GM18870 (cell line): ENCODE results near the gene ADTRP.
"Not testable (repeated sequence)": the region's sequence is repeated elsewhere in the genome, so short reads cannot be mapped to it uniquely, and the experiment has no call there.

Experiments used
- ATAC-seq: cut with Tn5 transposase; IDR thresholded peaks from one replicate; pipeline ENCODE4 v1.9.1; 2021; ENCODE audit warnings: moderate library complexity; ENCODE audit not compliant: unreplicated experiment

ADTRP gene

DNA sequence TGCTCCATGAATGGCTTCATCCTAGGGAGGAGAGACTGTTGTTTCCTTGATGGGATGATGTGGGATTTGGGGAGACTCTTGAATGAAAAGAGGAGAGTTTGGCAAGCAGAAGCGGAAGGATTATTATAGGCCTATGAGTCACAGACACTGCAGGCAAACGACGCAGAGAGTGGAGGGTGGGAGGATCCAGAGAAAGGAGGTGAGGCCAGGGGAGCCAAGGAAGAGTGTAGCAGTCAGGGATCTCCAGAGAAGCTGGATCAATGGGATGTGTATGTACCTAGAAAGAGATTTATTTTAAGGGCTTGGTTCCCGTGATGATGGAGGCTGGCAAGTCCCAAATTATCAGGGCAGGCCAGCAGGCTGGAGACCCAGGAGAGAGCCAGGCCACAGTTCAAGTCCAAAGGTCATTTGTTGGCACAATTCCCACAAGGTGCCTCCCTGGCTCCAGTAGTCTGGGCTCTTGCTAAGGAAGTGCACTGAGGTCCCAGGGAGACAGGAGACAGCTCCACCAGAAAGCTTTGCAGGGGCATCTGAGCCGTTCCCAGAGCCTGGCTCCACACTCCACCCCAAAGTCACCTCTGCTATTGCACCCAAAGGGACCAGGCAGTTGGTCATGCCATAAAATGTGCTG is 76.0 kb downstream of the ADTRP start:
- ATAC-seq, result no peak

GRCh38 chr6:11702089-11702488 is 76.5 kb downstream of the ADTRP start:
- no peak for ATAC-seq

GRCh38 chr6:11701573-11701972 is 77.0 kb downstream of the ADTRP start:
- no peak for ATAC-seq

DNA sequence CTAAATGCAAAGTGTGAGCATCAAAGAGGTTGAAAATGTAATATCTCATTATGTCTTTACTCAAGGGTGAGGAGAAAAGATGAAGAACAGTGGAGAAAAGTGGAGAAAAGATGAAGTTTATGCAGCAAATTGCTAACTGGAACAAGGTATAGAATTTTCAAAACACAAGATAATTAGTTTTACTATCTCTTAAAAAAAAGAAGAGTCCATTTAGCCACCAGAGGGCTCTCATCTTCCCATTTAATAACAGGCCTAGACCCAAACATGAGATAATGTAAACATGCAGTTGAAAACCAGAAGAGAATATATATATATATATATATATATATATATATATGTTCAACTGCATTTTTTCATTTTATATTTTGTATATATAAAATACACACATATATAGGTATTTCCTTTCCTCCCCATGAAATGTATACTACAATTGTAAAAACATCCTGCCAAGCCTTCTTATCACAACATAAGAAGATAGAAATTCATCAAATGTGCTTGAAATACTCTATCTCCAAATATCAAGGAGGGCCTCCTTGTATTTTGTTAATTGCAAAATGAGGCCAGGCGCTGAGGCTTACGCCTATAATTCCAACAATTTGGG is 78.4 kb downstream of the ADTRP start:
- ATAC-seq, result no peak

DNA sequence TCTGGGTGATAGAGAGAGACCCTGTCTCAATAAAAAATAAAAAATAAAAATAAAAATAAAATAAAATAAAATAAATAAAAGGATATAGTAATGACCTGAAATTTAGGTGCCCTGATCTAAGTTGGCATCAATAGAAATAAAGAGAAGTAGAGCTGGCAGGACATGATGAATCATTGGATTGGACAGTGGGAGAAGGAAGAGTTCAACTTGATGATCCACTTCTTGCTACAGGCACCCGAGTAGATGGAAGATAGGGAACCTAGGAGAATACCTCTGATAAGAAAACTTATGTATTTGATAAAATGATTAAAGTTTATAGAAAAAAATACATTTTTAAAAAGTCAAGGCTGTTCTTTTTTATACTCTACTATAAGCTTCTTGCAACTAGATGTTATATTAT is 79.0 kb downstream of the ADTRP start:
- ATAC-seq, result no peak

GRCh38 chr6:11692451-11693376 is 85.9 kb downstream of the ADTRP start:
- ATAC-seq, result no peak

GRCh38 chr6:11689847-11690246 is 88.8 kb downstream of the ADTRP start:
- ATAC-seq, result no peak

DNA sequence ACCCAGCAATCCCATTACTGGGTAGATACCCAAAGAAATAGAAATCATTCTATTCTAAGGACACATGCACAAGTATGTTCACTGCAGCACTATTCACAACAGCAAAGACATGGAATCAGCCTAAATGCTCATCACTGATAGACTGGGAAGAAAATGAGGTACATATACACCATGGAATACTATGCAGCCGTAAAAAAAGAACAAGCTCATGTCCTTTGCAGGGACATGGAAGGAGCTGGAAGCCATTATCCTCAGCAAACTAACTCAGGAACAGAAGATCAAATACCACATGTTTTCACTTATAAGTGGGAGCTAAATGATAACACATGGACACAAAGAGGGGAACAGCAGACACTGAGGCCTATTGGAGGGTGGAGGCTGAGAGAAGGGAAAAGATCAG is 89.2 kb downstream of the ADTRP start:
- not testable (repeated sequence) for ATAC-seq

GRCh38 chr6:11688425-11688709 is 90.2 kb downstream of the ADTRP start:
- ATAC-seq, result no peak

- no peak for ATAC-seq
Observed at GRCh38 chr6:11685481-11686093, 93.0 kb downstream of the ADTRP start.

DNA sequence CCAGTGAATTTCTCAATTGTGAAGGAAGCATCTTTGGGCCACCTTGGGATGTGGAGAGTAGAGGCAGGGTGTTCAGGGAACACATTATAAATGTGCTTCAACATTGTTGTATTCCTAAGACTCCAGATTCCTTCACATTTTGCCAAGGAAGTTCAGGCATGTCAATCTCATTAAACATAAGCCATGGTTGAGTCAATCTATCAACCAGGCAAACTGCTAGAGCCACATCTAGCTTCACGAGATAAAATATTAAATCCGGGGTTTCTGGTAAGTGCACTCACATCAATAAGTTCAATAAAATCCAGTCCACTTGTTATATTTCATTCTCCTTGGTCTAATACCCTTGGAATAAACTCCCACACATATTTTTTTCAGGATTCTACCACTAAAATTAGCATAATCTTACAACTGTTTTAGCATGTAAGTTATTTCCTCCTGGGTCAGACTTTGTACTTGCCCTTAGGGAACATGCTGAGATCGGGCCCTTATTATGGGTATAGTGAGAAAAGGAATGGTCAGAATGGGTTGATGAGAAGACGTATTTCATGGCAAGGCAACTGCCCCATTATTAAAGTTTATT is 93.6 kb downstream of the ADTRP start:
- ATAC-seq, result no peak

- ATAC-seq, result no peak
Observed at GRCh38 chr6:11683871-11684270, 94.7 kb downstream of the ADTRP start.

GRCh38 chr6:11682561-11682975 is 96.0 kb downstream of the ADTRP start:
- no peak for ATAC-seq

GRCh38 chr6:11681770-11682169 is 96.8 kb downstream of the ADTRP start:
- ATAC-seq, result no peak

DNA sequence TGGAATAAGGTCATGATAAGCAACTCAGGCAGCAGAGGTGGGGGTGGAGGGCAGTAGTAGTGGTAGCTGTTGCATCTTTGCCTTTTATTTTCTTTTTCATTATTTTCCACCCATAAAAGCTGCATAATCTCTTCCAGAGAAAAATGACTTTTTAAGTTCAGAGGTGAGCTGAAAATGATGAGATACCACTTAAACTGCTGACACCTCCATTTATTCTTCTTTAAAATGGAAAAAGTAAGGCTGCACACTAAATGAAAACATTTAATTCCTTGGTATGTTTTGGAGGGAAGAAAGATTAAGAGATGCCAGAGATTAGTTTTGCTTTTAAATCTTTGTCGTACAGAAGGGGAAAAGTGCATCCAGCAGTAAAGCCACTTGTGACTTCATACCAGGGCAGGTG is 97.2 kb downstream of the ADTRP start:
- no peak for ATAC-seq

DNA sequence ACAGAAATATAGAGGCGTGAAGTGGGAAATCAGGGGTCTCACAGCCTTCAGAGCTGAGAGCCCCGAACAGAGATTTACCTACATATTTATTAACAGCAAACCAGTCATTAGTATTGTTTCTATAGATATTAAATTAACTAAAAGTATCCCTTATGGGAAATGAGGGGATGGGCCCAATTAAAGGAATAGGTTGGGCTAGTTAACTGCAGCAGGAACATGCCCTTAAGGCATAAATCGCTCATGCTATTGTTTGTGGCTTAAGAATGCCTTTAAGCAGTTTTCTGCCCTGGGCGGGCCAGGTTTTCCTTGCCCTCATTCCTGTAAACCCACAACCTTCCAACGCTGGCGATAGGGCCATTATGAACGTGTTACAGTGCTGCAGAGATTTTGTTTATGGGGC is 98.1 kb downstream of the ADTRP start:
- not testable (repeated sequence) for ATAC-seq

DNA sequence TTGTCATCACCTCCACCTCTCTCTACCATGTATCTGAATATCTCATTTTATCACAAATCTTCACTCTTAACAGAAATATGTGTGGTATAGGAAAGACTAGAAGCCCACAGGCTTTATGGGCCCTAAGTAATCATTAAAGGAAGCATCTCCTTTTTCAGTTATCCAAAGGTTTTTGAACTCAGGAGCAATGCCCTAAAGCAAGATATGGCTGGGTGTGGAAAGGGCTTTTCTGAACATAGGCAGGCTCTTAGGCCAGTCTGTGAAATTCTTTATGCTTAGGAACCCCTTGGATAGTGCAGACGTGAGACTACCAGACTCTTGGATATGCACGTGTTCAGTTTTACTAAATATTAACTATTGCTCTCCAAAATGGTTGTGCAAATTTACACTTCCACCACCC is 99.5 kb downstream of the ADTRP start:
- no peak for ATAC-seq

DNA sequence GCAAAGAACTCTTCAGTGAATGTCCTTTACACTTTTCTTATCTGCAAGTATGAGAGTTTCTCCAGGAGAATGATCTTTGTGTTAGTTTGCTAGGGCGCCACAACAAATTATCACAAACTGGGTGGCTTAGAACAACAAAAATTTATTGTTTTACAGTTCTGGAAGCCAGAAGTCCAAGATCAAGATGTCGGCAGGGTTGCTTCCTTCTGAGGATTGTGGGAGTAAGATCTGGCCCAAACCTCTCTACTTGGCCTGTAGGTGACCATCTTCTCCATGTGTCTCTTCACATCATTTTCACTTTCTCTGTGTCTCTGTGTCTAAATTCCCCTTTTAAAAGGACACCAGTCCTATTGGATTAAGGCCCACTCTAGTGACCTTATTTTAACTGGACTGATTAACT is 103.0 kb downstream of the ADTRP start:
- no peak for ATAC-seq

DNA sequence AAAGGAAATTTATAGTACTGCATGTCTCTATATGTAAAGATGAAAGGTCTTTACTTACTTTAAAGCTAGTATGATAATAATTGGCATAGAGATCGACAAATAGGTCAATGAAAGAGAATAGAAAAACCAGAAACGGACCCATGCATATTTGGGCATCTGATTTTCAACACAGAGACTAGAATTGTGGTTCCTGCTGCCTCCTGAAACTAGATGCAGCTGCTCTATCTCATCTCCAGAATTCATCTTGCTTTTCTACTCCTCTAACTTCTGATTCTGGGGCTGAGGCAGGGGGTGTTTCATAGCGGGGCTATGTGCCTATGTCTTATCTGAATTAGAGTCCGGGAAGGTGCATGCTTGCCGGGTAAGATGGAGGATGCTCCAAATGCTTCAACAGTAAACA is 105.9 kb downstream of the ADTRP start:
- ATAC-seq, result no peak

- no peak for ATAC-seq
Observed at GRCh38 chr6:11672256-11672655, 106.3 kb downstream of the ADTRP start.

- ATAC-seq, result no peak
Observed at GRCh38 chr6:11669696-11670095, 108.9 kb downstream of the ADTRP start.
